B cell (primary cell): Measurements from ENCODE around the gene MCCD1.

Experiments used
- EZH2 ChIP-seq: IDR thresholded peaks from 2 replicates; pipeline ENCODE4 v1.6.1; 2012; ENCODE audit warnings: borderline replicate concordance, low read depth, mild to moderate bottlenecking, moderate library complexity, low read length; ENCODE audit not compliant: insufficient read depth, poor library complexity, severe bottlenecking
- TF ChIP-seq, protein P1 (sequence below): fragments of 200-600 bp; IDR thresholded peaks from one replicate; pipeline ENCODE4 v1.8.0; 2022; ENCODE audit warnings: antibody characterized with exemption, mild to moderate bottlenecking

DNA sequence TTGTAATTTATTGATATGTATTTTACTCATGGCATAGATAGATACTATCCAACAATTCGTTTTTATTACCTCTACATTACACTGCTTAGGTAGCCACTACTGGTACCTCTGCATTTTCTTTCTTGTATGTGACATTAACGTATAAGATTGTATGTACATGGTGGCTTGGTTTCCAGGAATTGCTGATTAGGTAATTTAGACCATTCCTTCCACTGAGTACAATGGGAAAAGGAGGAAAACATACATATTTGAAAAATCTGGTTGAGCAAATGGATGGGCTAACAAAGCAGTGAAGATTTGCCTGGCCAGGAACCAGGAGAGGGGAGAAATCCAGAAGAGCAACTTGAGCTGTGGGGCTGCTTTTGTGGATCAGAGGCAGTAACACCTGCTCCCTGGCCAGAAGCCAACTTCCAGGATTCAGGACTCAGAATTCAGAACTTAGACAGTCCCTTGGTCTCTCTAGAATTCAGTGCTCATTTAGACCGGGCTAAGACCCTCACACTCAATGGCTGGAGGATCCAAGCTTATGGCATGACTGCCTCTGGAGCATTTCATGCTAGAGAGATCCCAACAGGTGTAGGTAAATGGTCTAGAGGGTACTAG is 48.7 kb upstream of the MCCD1 start:
- TF ChIP-seq, protein P1, sequence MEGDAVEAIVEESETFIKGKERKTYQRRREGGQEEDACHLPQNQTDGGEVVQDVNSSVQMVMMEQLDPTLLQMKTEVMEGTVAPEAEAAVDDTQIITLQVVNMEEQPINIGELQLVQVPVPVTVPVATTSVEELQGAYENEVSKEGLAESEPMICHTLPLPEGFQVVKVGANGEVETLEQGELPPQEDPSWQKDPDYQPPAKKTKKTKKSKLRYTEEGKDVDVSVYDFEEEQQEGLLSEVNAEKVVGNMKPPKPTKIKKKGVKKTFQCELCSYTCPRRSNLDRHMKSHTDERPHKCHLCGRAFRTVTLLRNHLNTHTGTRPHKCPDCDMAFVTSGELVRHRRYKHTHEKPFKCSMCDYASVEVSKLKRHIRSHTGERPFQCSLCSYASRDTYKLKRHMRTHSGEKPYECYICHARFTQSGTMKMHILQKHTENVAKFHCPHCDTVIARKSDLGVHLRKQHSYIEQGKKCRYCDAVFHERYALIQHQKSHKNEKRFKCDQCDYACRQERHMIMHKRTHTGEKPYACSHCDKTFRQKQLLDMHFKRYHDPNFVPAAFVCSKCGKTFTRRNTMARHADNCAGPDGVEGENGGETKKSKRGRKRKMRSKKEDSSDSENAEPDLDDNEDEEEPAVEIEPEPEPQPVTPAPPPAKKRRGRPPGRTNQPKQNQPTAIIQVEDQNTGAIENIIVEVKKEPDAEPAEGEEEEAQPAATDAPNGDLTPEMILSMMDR, result no peak
- TF ChIP-seq EZH2, result no peak
